HG03575 (cell line): ENCODE results near the gene PIBF1.
"Not testable (repeated sequence)": the region's sequence is repeated elsewhere in the genome, so short reads cannot be mapped to it uniquely, and the experiment has no call there.

Experiments used
- ATAC-seq: cut with Tn5 transposase; IDR thresholded peaks from one replicate; pipeline ENCODE4 v1.9.1; 2021; ENCODE audit not compliant: unreplicated experiment, insufficient number of reproducible peaks, low FRiP score; ENCODE audit errors: extremely low read depth

PIBF1 gene

DNA sequence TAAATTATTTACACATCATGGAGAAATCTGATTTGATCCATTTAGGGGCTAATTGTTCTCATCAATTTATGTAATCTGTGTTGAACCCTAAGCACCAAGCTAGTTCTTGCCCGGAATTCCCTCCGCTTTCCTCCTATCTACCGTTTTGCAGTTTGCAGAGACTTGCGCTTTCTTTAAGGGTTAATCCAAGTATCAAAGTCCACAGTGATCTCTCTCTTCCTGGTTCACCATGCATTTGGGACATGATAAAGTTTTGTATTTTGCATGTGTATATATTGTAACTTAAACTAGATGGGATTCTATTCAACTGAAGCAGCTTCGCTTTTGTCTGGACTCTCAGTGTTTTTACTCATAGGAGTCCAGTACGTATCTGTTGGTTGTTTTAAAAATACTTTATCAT, 263.1 kb downstream of the PIBF1 start:
- no peak for ATAC-seq

DNA sequence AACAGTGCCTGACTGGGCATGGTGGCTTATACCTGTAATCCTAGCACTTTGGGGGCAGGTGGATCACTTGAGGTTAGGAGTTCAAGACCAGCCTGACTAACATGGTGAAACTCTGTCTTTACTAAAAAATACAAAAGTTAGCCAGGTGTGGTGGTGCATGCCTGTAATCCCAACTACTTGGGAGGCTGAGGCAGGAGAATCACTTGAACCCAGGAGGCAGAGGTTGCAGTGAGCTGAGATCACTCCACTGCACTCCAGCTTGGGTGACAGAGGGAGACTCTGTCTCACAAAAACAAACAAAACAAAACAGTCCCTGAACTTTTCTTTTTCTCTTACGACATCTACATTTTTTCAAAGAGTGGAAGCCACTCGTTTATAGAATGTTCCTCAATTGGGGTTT, 266.7 kb downstream of the PIBF1 start:
- ATAC-seq, result not testable (repeated sequence)

DNA sequence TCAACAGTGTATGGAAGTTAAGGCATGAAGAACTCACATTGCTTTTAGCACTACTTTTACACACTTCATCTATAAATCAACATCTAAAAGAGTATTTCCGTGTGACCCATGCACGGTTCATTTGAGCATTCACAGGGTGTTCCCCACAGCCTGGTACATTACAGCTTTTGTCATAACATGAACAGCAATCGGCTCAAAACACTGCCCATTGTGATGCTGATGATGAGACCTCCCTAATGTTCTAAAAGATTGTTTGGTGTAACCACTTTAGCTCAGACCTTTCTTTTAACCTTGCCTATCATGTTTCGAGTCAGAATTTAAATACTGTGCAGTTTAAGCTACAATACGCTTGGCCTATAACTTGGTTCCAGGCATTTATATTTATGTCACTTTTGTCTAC, 272.8 kb downstream of the PIBF1 start:
- no peak for ATAC-seq

DNA sequence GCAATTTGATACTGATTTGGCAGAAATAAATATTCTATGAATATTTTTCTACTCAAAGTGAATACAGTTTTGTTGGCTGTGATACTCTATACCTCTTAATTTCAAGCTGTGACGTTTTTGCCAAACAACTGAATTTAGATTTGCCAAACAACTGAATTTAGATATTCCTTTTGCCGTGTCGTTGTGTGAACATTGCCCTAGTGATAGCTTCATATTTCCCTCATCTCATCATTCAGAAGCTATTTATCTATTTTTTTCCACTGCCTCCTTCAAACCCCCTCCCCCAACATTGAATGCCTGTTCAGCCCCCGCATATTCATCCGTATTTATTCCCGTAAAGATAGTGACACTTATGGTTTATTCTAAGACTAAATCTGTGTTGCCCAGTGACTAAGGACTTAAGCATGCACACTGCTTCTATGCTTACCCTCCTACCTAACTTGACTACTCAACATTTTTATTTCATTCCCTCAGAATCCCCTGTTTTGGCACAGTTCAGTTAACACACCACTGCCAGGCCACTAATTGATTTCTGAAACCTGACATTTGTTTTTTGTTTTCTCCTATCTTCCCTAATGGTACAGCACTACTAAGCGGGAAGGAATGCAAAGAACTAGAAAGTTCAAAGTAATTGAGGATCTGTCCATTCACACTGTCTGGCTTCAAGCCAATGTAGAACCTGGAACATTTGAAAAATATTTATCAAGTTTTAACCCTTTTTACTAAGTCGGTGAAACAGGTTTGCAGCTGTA, 274.1 kb downstream of the PIBF1 start:
- no peak for ATAC-seq

DNA sequence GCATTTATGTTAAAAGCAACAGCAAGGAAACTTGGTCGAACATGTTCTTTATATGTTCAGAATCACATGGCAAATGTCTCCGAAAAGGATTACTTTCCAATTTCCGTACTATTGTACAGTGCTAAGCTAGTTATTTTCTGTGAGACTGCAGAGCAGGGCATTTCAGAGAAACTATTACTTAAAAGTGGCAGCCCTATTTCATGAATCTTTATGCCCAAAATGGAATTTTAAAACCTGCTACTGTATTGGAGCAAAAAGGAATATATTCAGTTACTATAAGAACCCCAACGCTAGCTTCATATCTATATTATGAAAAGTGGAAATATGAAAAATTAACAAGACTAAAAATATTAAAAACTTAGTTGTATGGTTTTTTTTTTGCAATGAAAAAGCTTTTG, 274.6 kb downstream of the PIBF1 start:
- no peak for ATAC-seq

DNA sequence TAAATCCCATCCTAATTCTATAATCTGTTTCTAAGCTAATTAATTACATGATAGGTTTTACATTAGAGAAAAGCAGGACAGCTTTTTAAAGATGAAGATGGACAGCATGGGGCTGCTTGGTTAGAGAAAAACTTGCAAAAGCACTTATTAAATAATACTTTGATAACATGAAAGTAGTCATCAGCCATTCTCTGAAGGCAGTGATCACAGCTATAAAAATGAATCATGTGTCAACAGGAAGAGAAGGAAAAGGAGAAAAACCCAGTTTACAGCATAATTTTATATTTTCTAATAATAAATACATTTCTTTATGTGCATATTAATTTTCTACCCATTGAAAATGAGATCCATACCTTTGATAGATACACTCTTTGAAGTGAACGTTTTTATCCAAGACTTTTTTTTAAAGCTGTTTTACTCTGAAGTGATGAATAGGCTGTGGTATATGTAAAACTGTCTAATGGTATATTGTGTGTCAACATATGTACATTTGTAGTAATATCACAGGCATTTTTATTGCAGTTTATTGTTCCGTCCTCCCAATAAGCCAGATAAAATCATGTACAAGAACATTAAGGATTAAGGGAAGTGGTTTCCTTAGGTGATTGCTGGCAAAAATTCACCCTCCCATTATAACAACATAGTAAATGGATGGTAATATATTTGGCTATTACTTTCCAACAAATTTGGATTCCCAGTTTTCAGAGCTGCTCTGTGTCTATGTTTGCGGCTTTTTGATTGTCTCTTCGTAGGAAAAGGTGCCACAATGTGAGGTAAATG, 275.5 kb downstream of the PIBF1 start:
- ATAC-seq, result no peak

DNA sequence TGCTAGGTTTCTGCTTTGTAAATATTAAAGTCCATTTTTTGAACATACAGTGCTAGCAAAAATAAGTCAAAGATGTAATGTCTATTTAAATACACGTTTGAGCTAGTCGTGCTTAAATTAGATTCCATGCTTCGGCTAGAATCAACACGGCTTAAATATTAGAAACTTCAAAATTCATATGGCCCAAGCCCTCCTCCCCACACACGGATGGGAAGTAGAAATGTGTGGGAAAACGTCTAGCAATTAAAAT, 276.1 kb downstream of the PIBF1 start:
- no peak for ATAC-seq

DNA sequence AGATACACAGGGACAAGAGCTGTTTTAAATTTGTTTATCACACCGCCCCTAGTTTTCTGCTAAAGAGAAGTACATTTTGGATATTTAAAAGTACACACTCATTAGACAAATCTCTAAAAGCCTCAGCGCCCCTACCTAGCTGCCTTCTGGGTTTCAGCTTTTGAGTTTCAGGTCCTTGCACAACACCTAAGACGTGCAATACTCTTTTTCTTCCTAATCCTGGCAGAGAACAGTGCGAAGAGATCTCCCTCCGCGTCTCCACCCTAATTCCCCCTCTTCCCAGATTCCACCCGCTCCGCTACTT, 276.5 kb downstream of the PIBF1 start:
- ATAC-seq, result no peak

DNA sequence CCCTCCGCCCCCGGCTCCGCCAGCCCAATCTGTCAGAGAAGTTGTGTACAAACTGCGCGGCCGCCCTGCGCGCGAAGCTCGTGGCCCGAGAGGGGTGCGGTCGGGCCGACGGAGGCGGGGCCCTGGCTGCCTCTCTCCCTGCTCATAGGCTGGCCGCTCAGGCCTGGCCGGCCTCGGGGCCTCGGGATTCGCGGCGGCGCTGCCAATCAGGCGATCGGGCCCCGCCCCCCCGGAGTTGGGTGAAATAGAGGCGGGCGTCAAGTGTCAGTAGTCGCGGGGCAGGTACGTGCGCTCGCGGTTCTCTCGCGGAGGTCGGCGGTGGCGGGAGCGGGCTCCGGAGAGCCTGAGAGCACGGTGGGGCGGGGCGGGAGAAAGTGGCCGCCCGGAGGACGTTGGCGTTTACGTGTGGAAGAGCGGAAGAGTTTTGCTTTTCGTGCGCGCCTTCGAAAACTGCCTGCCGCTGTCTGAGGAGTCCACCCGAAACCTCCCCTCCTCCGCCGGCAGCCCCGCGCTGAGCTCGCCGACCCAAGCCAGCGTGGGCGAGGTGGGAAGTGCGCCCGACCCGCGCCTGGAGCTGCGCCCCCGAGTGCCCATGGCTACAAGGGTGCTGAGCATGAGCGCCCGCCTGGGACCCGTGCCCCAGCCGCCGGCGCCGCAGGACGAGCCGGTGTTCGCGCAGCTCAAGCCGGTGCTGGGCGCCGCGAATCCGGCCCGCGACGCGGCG, 277.0 kb downstream of the PIBF1 start, which contains the start of gene KLF5:
KLF5 (plus strand) TSS at position 270 of the 724 bp plus-strand sequence; CDS start at position 593, 323 bp downstream.
- peak; percentile 91 for ATAC-seq

DNA sequence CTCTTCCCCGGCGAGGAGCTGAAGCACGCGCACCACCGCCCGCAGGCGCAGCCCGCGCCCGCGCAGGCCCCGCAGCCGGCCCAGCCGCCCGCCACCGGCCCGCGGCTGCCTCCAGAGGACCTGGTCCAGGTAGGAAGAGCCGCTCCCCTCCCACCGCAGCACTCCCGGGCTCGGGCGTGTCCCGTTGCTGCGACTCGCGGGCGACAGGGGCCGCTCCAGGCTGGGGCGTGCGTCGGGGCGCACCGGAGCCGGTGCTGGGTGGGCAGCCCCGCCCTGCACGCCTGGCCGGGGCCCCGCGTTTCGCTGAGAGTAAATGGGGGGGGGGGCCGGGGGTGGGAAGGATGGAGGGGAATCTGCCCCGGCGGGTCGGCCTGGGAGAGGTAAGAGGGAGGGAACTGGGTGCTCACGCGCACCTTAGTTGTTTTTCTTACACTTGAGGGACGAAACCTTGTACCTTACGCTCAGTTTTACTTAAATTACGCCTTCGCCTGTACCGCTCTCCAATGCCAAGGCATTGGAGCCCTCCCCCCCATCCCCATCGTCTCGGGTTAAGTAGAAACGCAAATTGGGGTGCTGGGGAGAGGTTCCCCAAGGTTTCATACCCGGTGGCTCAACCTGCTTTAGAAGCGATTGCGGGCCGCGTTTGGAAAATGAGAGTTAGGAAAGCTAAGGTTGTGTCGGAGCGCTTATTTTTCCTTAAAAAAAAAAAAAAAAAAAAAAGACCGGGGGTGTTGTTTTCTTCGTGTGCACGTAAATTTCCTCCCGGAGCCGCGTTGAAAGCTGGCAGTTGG, 277.7 kb downstream of the PIBF1 start:
- peak; percentile 21 for ATAC-seq

DNA sequence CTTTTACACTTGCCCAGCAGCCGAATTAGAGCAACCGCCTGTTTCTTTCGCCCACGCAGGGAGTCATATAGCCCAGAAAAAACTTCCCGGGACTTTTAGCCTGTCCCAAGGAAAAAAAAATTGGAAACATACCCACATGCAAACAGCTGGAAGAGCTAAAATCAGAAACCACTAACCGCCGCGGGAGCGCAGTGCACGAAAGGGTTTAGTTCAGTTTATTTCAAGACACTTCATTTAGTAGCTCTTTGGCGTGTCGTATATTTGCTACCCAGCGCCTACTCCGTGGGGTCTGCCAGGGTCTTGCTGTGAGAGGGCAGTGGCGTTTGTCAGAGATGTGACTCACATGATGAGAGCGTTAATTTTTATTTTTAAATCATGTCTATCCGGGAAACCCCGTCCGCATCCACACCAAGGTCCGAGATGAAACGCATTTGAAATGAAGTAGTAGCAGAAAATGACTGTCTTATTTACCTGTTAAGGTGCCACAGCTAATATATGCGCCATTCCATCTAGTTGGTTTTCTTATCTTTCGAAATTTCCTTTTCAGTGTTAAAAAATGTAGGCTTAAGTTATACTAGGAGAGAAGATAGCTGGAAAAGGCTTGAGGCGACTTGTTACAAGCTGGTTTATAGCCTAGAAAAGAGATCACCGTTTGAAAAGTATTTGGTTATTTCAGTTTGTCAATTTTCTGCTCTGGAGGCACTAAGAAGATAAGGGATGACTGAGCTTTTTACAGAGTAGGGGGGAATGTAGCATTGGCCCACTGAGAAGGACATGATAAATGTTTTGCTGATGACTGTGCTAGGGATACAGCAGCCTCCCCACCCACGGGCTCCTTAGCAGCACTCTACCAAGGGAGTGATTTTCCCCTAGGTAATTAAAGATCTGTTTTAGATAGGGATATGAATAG, 278.6 kb downstream of the PIBF1 start:
- ATAC-seq, result no peak

DNA sequence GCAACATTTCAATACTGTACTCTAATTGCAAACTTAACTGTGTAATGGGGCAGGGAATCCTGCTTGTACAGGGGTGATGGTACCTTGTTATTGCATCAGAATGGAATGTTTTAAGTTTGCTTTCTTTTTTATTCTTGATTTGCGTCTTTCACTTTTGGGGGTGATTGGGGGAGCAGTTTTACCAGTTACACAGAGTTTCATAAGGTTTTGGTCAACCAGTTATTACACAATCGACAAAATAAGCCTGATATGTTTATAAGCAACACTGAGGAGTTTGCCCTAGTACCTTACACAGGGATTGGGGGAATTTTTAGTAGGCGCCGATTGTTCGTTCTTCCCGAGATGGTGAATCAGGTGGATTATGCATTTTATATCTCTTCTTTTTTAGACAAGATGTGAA, 279.5 kb downstream of the PIBF1 start:
- ATAC-seq, result no peak

DNA sequence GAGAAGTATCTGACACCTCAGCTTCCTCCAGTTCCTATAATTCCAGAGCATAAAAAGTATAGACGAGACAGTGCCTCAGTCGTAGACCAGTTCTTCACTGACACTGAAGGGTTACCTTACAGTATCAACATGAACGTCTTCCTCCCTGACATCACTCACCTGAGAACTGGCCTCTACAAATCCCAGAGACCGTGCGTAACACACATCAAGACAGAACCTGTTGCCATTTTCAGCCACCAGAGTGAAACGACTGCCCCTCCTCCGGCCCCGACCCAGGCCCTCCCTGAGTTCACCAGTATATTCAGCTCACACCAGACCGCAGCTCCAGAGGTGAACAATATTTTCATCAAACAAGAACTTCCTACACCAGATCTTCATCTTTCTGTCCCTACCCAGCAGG, 279.9 kb downstream of the PIBF1 start:
- no peak for ATAC-seq

DNA sequence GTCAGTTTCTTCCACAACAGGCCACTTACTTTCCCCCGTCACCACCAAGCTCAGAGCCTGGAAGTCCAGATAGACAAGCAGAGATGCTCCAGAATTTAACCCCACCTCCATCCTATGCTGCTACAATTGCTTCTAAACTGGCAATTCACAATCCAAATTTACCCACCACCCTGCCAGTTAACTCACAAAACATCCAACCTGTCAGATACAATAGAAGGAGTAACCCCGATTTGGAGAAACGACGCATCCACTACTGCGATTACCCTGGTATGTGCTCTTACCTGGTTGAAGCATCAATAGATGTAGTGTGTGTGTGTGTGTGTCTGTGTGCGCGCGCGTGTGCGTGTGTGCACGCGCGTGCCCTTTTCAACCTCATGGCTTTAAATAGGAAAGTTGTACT, 280.5 kb downstream of the PIBF1 start:
- no peak for ATAC-seq

DNA sequence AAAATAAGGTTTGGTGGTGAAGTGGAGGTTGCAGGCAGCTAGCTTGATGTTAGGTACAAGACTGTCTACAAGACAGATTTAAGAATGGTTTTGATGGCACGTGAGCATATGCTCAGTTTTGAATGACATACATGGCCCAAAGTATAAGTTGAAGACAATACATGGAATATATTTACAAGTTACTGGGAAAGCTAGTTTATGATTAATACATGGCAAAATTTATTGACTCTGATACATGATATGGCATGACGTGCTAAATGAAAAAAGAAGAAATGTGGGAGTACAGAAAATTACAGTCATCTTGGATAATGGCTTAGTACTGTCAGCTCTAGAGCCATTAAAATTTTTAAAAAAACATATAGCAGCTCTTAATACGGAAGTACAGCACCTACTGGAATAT, 281.2 kb downstream of the PIBF1 start:
- no peak for ATAC-seq

DNA sequence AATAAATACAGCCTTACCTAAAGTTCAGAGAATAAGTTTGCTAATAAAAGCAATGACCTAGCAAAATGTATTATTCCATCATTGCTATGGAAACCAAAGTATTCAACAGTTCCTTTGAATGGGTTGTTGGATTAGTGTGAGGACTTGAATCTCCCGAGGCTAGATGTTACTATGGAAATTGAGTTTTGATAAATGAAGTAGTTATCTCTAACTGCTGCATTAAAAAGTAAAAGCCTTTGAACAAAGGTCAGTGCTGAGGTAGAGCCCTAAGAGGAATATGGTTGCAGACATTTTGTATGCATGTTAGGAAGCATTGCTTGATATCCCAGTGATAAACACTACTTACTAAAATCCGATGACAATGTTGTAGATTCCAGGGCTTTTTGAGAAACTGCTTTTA, 283.1 kb downstream of the PIBF1 start:
- ATAC-seq, result no peak

DNA sequence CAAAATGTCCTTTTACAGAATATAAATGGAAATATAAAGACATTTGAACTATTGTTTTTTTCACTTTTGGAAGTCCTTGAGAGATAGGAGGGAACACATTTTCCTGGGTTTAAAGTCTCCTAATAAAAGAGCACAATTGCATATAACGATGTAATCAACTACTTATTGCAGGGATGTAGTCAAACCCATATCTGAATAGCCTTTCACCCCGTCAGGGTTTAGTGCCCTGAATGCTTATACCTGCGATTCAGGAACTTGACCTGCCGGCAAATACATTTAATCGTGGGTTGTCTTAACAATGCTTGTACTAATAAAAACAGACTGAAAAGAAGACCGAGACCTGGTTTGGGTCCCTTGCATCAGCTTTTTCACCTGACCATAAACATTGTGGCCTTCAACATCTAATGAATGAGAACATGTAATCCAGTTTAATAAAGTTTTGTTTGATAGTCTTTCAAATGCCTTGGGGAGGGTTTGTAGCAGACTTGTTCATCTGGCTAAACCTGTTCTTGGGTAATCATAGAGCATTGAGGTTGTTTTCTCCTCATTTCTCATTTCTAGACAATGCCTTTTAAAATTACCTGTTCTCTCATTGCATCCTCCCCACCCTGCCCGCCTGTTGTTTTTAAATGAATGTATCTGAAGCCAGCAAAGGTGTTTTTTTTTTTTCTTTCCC, 283.9 kb downstream of the PIBF1 start:
- ATAC-seq, result no peak
